Suprapubic skin (tissue), 4 donors: ENCODE results near the gene CAB39L.

Experiments used
- EP300 ChIP-seq: sonication (generic); formaldehyde crosslinking; IDR thresholded peaks from one replicate; pipeline ENCODE4 v1.6.1; 2017; ENCODE audit warnings: antibody characterized with exemption
- POLR2A ChIP-seq, 2 donors: fragments of 450-650 bp; IDR thresholded peaks; one replicate each; pipeline ENCODE4 v1.6.1; 2017; ENCODE audit warnings: antibody characterized with exemption in 2 of 2, mild to moderate bottlenecking in 2 of 2, moderate library complexity in 2 of 2
- POLR2AphosphoS5 ChIP-seq, 3 donors: sonication (generic); formaldehyde crosslinking; IDR thresholded peaks; one replicate each; pipeline ENCODE4 v1.6.1; 2017; ENCODE audit warnings: antibody characterized with exemption in 3 of 3
- TF ChIP-seq, protein P1 (sequence below), 2 donors: fragments of 200-600 bp in 1 of 2; fragments of 450-650 bp in 1 of 2; sonication (generic) in 1 of 2; IDR thresholded peaks; one replicate each; pipeline ENCODE4 v1.5.1; 2016 to 2019; ENCODE audit warnings: antibody characterized with exemption in 2 of 2, mild to moderate bottlenecking in 1 of 2, moderate library complexity in 1 of 2

DNA sequence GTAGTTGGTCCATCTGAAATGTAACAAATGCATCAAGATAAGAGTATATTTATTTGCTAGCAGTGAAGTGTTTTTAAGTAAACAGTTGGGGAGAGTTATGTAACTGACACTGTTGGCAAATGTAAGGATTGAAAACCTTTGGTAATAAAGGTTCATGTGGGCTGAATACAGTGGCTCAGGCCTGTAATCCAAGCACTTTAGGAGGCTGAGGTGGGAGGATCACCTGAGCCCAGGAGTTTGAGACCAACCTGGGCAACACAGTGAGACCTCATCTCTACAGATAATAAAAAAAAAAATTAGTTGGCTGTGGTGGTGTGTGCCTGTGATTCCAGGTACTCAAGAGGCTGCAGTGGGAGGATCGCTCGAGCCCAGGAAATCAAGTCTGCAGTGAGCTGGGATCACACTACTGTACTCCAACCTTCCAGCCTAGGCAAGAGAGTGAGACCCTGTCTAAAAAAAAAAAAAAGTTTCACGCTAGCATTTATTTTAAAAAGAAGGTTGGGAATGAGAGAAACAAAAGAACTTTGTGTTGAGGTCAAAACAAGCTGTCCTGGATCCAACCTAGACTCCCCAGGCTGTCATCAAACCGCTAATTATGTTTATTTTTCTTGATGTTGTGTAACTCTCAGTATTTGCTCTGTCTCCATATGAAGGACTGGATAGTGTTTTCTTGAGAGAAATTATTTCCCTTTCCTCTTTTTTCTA, 20.9 kb upstream of the CAB39L start:
- TF ChIP-seq EP300 (no peak), POLR2AphosphoS5 (IDR thresholded peaks at IDR 0.05) (no peak), POLR2A (IDR thresholded peaks at IDR 0.05) (no peak)
- TF ChIP-seq, protein P1, sequence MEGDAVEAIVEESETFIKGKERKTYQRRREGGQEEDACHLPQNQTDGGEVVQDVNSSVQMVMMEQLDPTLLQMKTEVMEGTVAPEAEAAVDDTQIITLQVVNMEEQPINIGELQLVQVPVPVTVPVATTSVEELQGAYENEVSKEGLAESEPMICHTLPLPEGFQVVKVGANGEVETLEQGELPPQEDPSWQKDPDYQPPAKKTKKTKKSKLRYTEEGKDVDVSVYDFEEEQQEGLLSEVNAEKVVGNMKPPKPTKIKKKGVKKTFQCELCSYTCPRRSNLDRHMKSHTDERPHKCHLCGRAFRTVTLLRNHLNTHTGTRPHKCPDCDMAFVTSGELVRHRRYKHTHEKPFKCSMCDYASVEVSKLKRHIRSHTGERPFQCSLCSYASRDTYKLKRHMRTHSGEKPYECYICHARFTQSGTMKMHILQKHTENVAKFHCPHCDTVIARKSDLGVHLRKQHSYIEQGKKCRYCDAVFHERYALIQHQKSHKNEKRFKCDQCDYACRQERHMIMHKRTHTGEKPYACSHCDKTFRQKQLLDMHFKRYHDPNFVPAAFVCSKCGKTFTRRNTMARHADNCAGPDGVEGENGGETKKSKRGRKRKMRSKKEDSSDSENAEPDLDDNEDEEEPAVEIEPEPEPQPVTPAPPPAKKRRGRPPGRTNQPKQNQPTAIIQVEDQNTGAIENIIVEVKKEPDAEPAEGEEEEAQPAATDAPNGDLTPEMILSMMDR (IDR thresholded peaks at IDR 0.05), result no peak
